Breast epithelium (tissue), 4 donors: ENCODE results near the gene MDM4. TPM values are rescaled to one million over a fixed set of nuclear protein-coding genes. Genes with fewer than 3 reads are reported as not detected.
"Not testable (repeated sequence)": the region's sequence is repeated elsewhere in the genome, so short reads cannot be mapped to it uniquely, and the experiment has no call there.

Source experiments
- DNase-seq, 2 donors: peaks; one replicate each; pipeline ENCODE4 v3.0.0-alpha.2; 2019; ENCODE audit warnings: low spot score in 2 of 2
- H3K27ac ChIP-seq, 2 donors: fragments of 200-600 bp; sonication (generic) in 1 of 2; one replicate each; pipeline ENCODE4 v1.5.1; 2016 to 2019; ENCODE audit warnings: mild to moderate bottlenecking in 1 of 2
- H3K27me3 ChIP-seq, 2 donors: fragments of 200-600 bp; sonication (generic) in 1 of 2; one replicate each; pipeline versions ENCODE4 v1.5.1 to v1.6.0; 2017 to 2019; ENCODE audit warnings: control low read depth in 1 of 2, mild to moderate bottlenecking in 1 of 2
- H3K36me3 ChIP-seq: fragments of 200-600 bp; one replicate; pipeline ENCODE4 v1.5.1; 2019
- H3K4me1 ChIP-seq, 2 donors: fragments of 200-600 bp; sonication (generic); one replicate each; pipeline ENCODE4 v1.5.1; 2016 to 2019; ENCODE audit warnings: control low read depth in 1 of 2
- H3K4me3 ChIP-seq, 3 donors: fragments of 200-600 bp; sonication (generic); 1 replicate in 2 of 3; 2 replicates in 1 of 3; pipeline ENCODE4 v1.5.1; 2016 to 2019; ENCODE audit warnings: mild to moderate bottlenecking in 3 of 3, moderate library complexity in 2 of 3
- H3K9me3 ChIP-seq, 2 donors: fragments of 200-600 bp; sonication (generic) in 1 of 2; one replicate each; pipeline ENCODE4 v1.5.1; 2016 to 2019; ENCODE audit warnings: control low read depth in 1 of 2
- POLR2A ChIP-seq: fragments of 450-650 bp; IDR thresholded peaks from one replicate; pipeline ENCODE4 v1.6.1; 2016; ENCODE audit warnings: antibody characterized with exemption, mild to moderate bottlenecking, moderate library complexity
- POLR2AphosphoS5 ChIP-seq, 3 donors: sonication (generic); formaldehyde crosslinking; IDR thresholded peaks; one replicate each; pipeline ENCODE4 v1.6.1; 2017; ENCODE audit warnings: antibody characterized with exemption in 3 of 3
- intact Hi-C: fragments of 100-400 bp; cut with DNase I; formaldehyde crosslinking; loops from one replicate; pipeline ENCODE4 v1.15.1; 2023; ENCODE audit warnings: low total_unique reads
- total RNA-seq, 3 donors: library from RNA; depleted of rRNA; stranded (reverse); fragments of >200 nt; gene quantifications; one replicate each; pipeline ENCODE4 v1.1.0, GENCODE V29; 2016
- TF ChIP-seq, protein P1 (sequence below), 3 donors: fragments of 450-650 bp; IDR thresholded peaks; one replicate each; pipeline ENCODE4 v1.5.1; 2016 to 2017; ENCODE audit warnings: antibody characterized with exemption in 3 of 3, mild to moderate bottlenecking in 3 of 3, moderate library complexity in 3 of 3

MDM4 gene
- total RNA-seq, 3 donors from 2014 or later, result 63.5 to 128 (median 103) TPM

DNA sequence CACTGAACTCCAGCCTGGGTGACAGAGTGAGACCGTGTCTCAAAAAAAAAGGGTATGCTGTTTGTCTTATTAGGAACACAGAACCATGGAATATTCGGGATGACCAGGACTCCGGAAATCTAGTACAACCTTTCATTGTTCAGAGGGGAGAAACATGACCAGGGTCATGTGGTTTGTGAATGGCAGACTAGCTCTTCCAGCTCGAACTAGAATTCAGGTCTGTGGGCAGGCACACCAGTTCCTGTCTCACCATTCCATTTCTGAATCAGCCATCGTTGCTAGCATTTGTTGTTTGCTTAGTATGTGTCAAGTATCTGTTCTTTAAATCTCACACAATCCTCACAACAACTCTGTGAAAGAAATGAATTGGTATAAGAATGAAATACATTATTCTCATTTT, 50.9 kb downstream of the MDM4 start:
- H3K4me1 ChIP-seq, result peaks cover 0 to 9% of the 10 kb centered on the region in 2 donors
- peak overlapping the region; percentile 39 to 66 for H3K27ac ChIP-seq
- no peak overlapping the region for H3K4me3 ChIP-seq
- DNase-seq, result no peak
- no peaks in the 10 kb centered on the region for H3K9me3 ChIP-seq
- TF ChIP-seq POLR2A (no peak), POLR2AphosphoS5 (IDR thresholded peaks at IDR 0.05) (no peak)
- TF ChIP-seq, protein P1, sequence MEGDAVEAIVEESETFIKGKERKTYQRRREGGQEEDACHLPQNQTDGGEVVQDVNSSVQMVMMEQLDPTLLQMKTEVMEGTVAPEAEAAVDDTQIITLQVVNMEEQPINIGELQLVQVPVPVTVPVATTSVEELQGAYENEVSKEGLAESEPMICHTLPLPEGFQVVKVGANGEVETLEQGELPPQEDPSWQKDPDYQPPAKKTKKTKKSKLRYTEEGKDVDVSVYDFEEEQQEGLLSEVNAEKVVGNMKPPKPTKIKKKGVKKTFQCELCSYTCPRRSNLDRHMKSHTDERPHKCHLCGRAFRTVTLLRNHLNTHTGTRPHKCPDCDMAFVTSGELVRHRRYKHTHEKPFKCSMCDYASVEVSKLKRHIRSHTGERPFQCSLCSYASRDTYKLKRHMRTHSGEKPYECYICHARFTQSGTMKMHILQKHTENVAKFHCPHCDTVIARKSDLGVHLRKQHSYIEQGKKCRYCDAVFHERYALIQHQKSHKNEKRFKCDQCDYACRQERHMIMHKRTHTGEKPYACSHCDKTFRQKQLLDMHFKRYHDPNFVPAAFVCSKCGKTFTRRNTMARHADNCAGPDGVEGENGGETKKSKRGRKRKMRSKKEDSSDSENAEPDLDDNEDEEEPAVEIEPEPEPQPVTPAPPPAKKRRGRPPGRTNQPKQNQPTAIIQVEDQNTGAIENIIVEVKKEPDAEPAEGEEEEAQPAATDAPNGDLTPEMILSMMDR (IDR thresholded peaks at IDR 0.05), result no peak
- no peaks in the 10 kb centered on the region for H3K36me3 ChIP-seq
- intact Hi-C loops, result no loop called here
- H3K27me3 ChIP-seq, result no peaks in the 10 kb centered on the region

DNA sequence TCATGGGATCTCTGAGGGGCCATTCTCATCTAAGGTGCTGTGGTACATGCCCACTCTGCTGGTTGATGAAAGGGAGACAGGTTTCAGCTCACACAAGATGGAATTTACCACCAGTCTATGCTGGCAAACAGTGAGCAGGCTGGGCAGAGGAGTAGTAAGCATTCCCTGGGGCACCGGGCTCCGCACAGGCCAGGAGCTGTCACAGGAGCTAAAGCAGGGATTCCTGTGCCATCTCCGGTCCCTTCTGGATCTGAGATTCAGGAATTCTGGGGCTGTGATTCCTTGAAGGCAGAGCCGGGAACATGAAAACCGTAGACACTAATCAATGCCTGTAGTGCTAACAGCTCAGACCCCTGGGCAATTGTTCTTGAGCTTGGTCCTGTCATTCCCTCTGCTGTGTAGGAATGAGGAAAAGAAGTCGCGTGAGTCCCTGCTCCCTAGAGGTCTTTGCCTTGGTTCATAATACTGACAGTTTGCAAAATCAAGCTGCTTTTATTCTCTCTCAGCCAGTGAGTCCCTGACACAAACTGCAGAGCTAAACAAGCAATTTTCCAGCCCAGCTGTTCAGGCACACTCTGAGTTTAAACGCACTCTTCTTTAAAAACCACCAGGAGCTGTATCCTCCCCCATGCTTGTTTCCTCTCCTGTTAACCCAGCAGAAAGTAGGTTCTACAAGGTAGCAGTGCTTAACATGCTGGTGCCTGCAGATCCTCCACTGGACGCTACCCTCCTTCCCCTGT, 52.5 kb downstream of the MDM4 start:
- DNase-seq, result peak in 1 of 2 donors; percentile 62
- H3K27me3 ChIP-seq, result no peaks in the 10 kb centered on the region
- intact Hi-C loops, result no loop called here
- H3K4me3 ChIP-seq, result no peak overlapping the region
- H3K9me3 ChIP-seq, result no peaks in the 10 kb centered on the region
- H3K4me1 ChIP-seq, result peaks cover 0 to 9% of the 10 kb centered on the region in 2 donors
- H3K36me3 ChIP-seq, result no peaks in the 10 kb centered on the region
- peak overlapping the region in 1 of 2 donors; percentile 5 for H3K27ac ChIP-seq
- TF ChIP-seq POLR2A (no peak), POLR2AphosphoS5 (IDR thresholded peaks at IDR 0.05) (no peak)
- TF ChIP-seq, protein P1 (IDR thresholded peaks at IDR 0.05), result no peak

DNA sequence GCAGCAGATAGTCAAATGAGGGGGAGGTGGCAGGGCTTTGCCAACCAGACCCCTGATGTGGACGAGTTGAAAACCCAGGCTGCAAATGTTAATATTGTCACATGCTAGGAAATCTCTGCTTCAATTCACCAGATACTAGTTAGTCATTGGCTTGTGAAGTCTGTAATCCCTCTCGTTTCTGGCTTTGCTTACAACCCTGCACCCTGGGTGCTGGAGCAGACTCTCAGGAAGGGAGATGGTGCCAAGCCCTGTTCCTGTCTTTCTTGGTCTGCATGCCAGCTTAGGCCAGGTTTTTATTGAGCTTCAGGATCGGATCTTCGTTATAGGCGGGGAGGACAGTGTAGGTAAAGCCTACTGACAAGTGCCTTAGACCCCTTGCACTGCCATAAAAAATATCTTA, 53.3 kb downstream of the MDM4 start:
- no peaks in the 10 kb centered on the region for H3K36me3 ChIP-seq
- no peak for DNase-seq
- H3K27me3 ChIP-seq, result no peaks in the 10 kb centered on the region
- H3K9me3 ChIP-seq, result no peaks in the 10 kb centered on the region
- TF ChIP-seq POLR2AphosphoS5 (IDR thresholded peaks at IDR 0.05), result no peak
- TF ChIP-seq, protein P1 (IDR thresholded peaks at IDR 0.05), result no peak
- TF ChIP-seq POLR2A, result no peak
- H3K4me3 ChIP-seq, result no peak overlapping the region
- H3K4me1 ChIP-seq, result peaks cover 0 to 9% of the 10 kb centered on the region in 2 donors
- intact Hi-C loops, result no loop called here
- no peak overlapping the region for H3K27ac ChIP-seq

DNA sequence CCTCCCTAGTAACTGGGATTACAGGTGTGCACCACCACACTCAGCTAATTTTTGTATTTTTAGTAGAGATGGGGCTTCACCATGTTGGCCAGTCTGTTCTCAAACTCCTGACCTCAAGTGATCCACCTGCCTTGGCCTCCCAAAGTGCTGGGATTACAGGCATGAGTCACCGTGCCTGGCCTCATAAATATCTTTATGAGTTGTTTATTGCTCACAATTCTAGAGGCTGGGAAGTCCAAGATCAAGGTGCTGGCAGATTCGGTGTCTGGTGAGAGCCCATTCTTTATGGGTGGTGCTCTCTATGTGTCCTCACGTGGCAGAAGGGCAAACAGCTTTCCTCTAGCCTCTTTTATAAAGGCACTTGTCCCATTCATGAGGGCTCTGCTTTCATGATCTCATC, 53.8 kb downstream of the MDM4 start:
- H3K27ac ChIP-seq, DNase-seq, intact Hi-C loops, H3K4me3 ChIP-seq, H3K4me1 ChIP-seq, H3K36me3 ChIP-seq, H3K27me3 ChIP-seq, H3K9me3 ChIP-seq: not testable (repeated sequence)

DNA sequence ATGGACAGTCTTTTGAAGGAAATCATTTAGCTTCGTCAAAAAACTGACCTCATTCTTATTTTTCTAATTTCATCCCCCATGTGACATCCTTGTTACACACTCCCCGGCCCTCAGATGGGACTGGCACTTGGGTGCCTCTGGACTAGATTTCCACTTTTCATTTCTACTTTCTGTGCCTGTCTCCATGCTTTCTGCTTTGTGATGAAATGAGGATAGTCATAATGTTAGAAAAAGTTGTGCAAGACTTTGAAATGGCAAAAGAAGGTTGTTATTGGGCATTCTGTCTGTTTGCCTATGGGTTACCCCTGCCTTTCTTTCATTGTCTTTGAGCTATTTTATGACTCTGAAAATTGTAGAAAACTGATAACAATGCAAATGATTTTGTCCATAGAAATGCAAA, 54.9 kb downstream of the MDM4 start:
- DNase-seq, result no peak
- H3K27ac ChIP-seq, result no peak overlapping the region
- intact Hi-C loops, result no loop called here
- H3K36me3 ChIP-seq, result no peaks in the 10 kb centered on the region
- H3K27me3 ChIP-seq, result no peaks in the 10 kb centered on the region
- TF ChIP-seq, protein P1 (IDR thresholded peaks at IDR 0.05), result no peak
- TF ChIP-seq POLR2A, result no peak
- TF ChIP-seq POLR2AphosphoS5 (IDR thresholded peaks at IDR 0.05), result no peak
- no peaks in the 10 kb centered on the region for H3K9me3 ChIP-seq
- peaks cover 0 to 2% of the 10 kb centered on the region in 2 donors for H3K4me1 ChIP-seq
- H3K4me3 ChIP-seq, result no peak overlapping the region
